ENCODE measurements around the gene SLC25A19.

DNA sequence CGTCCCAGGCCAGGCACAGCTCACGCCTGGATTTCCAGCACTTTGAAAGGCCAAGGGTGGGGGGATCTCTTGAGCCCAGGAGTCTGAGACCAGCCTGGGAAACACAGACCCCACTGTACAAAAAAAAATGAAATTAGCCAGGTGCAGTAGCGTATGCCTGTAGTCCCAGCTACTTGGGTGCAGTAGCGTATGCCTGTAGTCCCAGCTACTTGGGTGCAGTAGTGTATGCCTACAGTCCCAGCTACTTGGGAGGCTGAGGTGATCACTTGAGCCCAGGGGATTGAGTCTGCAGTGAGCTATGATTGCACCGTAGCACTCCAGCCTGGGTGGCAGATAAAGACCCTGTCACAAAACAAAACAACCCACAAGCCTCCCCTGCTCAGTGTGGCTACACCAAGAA, 27.0 kb upstream of the SLC25A19 start:
- TF ChIP-seq, protein P1, sequence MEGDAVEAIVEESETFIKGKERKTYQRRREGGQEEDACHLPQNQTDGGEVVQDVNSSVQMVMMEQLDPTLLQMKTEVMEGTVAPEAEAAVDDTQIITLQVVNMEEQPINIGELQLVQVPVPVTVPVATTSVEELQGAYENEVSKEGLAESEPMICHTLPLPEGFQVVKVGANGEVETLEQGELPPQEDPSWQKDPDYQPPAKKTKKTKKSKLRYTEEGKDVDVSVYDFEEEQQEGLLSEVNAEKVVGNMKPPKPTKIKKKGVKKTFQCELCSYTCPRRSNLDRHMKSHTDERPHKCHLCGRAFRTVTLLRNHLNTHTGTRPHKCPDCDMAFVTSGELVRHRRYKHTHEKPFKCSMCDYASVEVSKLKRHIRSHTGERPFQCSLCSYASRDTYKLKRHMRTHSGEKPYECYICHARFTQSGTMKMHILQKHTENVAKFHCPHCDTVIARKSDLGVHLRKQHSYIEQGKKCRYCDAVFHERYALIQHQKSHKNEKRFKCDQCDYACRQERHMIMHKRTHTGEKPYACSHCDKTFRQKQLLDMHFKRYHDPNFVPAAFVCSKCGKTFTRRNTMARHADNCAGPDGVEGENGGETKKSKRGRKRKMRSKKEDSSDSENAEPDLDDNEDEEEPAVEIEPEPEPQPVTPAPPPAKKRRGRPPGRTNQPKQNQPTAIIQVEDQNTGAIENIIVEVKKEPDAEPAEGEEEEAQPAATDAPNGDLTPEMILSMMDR (IDR thresholded peaks at IDR 0.05), result no peak
- TF ChIP-seq POLR2A (IDR thresholded peaks at IDR 0.05), result no peak
